Stimulated activated CD4-positive, alpha-beta T cell treated with anti-CD3 and anti-CD28 coated beads, Interleukin-1b, Interleukin-23, amount 100 ng/mL, for 24 hours (primary cell): ENCODE results near the gene DARS1.
"Not testable (repeated sequence)": the region's sequence is repeated elsewhere in the genome, so short reads cannot be mapped to it uniquely, and the experiment has no call there.

Source experiments
- DNase-seq, 4 experiments: peaks; one replicate each; pipeline ENCODE4 v3.0.0-alpha.2; 2020; ENCODE audit warnings: low read depth in 4 of 4, low spot score in 1 of 4

The DARS1 gene

GRCh38 chr2:135888587-135888986 lies 96.8 kb downstream of the DARS1 start:
- not testable (repeated sequence) for DNase-seq

- no peak for DNase-seq
These were observed 99.7 kb downstream of the DARS1 start for GRCh38 chr2:135885709-135886108.

- no peak for DNase-seq
These were observed 103.0 kb downstream of the DARS1 start for GRCh38 chr2:135882415-135882814.

- DNase-seq = not testable (repeated sequence)
These were observed 108.7 kb downstream of the DARS1 start for GRCh38 chr2:135876770-135877169.

- DNase-seq = peak; percentile 94 to 99 (median 97)
These were observed 109.2 kb downstream of the DARS1 start, which contains the start of gene MCM6 for GRCh38 chr2:135876066-135876711. Gene MCM6, minus strand, starts transcription at chr2:135876443. Its CDS starts 78 bp downstream, at chr2:135876365.

- DNase-seq = peak; percentile 38 to 70 (median 58)
These were observed 109.8 kb downstream of the DARS1 start for GRCh38 chr2:135875491-135876065.

GRCh38 chr2:135874777-135875365 lies 110.6 kb downstream of the DARS1 start:
- DNase-seq = no peak

DNA sequence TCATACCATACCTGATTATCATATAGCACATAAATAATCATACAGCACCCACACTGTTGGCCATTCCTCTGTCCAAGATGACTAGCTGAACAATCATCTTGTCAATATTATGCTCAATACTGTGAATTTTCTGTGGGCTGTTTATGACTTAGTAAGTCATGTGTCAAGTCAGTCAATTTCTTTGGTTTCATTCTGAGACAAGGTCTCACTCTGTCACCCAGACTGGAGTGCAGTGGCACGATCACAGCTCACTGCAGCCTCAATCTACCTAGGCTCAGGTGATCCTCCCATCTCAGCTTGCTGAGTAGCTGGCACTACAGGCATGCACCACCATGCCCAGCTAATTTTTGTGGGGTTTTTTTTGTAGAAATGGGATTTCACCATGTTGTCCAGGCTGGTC lies 114.9 kb downstream of the DARS1 start:
- no peak for DNase-seq

DNA sequence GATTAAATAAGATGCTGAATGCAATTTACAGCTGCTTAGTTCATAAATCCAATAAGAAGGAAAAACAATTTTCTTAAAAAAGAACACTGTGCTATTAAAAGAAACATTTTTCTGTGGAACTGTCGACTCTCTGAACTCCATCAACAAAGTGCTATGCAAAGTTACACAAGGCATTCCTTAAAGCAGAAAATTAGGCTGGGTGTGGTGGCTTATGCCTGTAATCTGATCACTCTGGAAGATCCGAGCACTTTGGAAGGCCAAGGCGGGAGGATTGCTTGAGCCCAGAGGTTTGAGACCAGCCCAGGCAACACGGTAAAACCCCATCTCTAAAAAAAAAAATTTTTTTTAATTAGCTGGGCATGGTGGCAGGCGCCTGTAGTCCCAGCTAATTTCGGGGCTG lies 122.2 kb downstream of the DARS1 start:
- DNase-seq = no peak

GRCh38 chr2:135862718-135863117 lies 122.7 kb downstream of the DARS1 start:
- DNase-seq = no peak
